Epithelial cell of proximal tubule (primary cell): ENCODE results near the gene LSM7. TPM values are rescaled to one million over a fixed set of nuclear protein-coding genes. Genes with fewer than 3 reads are reported as not detected.

ENCODE experiments used
- DNase-seq: peaks from one replicate; pipeline ENCODE4 v3.0.0-alpha.2; 2011; ENCODE audit warnings: low read depth
- H3K4me3 ChIP-seq: 2 replicates; pipeline ENCODE4 v1.5.1; 2011; ENCODE audit warnings: low read depth, mild to moderate bottlenecking, low read length
- total RNA-seq: library from RNA; depleted of rRNA; stranded (reverse); fragments of >200 nt; gene quantifications from 2 replicates; pipeline ENCODE4 v1.2.3, GENCODE V29; 2015
- TF ChIP-seq, protein P1 (sequence below): conservative IDR thresholded peaks from 2 replicates; pipeline ENCODE4 v1.5.1; 2012; ENCODE audit warnings: low read depth, mild to moderate bottlenecking, low read length

Gene LSM7
- total RNA-seq, 1 donor from 2014 or later, result 352 TPM

DNA sequence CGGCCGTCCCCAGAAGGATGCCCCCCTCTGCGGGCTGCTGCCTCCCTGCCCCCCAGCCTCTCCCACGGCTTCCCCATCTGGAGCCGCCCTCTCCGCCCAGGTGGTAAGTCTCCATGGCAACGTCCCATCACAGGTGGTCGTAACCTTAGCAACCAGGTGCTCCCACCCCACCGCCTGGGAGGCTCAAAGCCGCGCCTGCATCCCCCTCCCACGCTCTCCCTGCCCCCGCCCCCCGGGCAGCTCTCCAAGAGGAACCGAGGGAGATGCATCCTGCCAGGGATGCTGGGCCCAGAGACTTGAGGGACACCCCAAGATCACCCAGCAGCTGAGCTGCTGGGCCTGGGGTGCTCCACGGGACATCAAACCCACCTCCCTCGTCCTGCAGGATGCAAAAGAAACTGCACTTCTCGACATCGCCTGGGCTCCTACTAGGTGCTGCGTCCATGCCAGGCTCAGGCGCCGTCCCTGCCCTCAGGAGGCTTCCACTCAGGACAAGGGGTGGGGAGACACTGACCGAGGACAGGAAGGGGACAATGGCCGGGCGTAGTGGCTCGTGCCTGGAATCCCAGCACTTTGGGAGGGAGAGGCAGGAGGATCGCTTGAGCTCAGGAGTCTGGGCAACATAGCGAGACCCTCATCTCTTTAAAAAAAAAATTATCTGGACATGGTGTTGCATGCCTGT, 15.4 kb downstream of the LSM7 start:
- no peak for DNase-seq
- TF ChIP-seq, protein P1, sequence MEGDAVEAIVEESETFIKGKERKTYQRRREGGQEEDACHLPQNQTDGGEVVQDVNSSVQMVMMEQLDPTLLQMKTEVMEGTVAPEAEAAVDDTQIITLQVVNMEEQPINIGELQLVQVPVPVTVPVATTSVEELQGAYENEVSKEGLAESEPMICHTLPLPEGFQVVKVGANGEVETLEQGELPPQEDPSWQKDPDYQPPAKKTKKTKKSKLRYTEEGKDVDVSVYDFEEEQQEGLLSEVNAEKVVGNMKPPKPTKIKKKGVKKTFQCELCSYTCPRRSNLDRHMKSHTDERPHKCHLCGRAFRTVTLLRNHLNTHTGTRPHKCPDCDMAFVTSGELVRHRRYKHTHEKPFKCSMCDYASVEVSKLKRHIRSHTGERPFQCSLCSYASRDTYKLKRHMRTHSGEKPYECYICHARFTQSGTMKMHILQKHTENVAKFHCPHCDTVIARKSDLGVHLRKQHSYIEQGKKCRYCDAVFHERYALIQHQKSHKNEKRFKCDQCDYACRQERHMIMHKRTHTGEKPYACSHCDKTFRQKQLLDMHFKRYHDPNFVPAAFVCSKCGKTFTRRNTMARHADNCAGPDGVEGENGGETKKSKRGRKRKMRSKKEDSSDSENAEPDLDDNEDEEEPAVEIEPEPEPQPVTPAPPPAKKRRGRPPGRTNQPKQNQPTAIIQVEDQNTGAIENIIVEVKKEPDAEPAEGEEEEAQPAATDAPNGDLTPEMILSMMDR, result no peak
- H3K4me3 ChIP-seq, result no peak overlapping the region

DNA sequence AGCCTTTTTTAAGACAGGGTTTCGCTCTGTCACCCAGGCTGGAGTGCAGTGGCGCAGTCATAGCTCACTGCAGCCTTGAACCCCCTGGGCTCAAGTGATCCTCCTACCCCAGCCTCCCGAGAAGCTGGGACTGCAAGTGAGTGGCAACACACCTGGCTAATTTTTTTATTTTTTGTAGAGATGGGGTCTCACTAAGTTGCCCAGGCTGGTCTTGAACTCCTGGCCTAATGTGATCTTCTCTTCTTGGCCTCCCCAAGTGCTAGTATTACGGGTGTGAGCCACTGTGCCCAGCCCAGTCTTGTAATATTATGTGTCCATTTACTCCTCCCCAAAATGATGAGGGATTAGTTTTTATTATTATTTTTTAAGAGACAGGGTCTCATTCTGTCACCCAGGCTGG, 17.3 kb downstream of the LSM7 start:
- DNase-seq, result no peak
- TF ChIP-seq, protein P1, result no peak

DNA sequence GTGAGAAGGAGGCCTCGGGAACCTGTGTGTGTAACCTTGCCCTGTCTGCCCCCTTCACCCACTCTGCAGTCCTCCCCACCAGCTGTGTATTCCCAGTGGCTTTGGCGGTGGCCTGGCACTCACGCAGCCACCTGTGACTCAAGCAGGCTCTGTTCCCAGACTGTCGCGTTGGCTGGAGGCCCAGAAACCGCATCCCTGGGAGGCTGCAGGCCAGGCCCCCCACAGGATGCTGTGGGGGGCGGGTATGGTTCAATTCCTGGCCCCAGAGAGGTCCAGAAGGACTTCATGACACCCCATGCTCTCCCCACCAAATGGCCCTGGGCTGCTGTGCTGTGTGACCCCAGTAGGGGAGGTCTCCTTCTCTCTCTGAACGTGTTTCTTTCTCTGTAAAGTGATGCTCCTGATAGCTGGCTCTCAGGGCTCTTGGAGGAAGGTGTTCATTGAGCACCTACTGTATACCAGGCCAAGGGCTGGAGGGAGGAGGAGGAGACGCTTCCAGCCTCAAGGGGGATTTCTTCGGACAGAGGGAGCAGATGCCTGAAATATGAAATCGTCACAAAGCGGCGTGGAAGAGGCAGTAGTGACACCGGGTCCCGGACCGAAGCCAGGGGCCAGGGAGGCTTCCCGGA, 18.5 kb downstream of the LSM7 start:
- no peak for DNase-seq
- TF ChIP-seq, protein P1, result no peak
- H3K4me3 ChIP-seq, result no peak overlapping the region

More for the DNA sequence above, 17.3 kb downstream of the LSM7 start:
- H3K4me3 ChIP-seq, result no peak overlapping the region

DNA sequence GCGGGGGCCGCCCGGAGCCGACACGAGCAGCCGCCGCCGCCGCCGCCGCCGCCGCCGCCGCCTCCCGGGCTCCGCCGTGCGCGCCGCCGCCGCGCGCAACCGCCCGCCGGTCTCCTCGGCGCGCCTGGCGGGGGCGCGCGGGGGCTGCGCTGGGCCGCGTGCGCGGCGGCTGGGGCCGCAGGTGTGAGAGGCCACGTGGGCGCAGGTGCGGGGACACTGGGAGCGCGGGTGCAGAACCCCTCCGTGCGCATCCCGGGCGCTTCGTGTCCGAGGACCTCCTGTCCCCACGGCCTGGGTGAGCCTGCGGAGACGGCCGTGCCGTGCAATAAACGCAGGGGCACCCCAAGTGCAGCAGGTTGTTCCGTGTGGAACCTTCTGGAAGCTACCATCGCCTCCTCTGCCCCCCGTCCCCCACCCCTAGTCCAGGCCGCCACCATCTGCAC, 20.3 kb downstream of the LSM7 start, which contains the start of gene LINGO3:
Gene LINGO3 (minus strand): TSS at position 41 of the 443 bp plus-strand sequence. CDS start 16,378 bp downstream, outside the sequence.
- DNase-seq, result no peak
- no peak within 1 kb of the TSS for H3K4me3 ChIP-seq
- TF ChIP-seq, protein P1, result no peak

DNA sequence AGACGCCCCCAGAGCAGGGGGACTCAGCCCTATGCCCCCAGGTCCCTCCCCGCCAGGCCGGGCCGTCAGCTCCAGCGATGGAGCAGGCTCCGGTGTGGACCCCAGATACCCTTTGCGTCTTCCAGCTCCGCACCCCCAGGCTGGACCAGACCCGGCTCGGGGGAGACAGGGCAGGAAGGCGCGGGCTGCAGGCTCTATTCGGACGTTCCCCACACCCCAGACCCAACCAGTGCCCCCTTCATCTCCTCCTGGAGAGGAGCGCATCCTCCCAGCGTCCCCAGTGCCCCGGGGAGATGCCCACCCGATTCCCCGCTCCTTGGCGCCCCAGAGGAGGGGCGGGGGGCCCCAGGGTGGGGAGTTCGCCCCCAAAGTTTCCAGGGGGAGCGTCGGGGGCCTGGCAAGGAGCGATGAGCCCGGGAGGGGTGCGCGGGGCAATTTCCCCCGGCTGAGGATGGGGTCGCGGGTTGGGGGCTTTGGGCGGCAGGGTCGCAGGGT, 20.8 kb downstream of the LSM7 start:
- H3K4me3 ChIP-seq, result no peak overlapping the region
- TF ChIP-seq, protein P1, result no peak
- DNase-seq, result no peak

DNA sequence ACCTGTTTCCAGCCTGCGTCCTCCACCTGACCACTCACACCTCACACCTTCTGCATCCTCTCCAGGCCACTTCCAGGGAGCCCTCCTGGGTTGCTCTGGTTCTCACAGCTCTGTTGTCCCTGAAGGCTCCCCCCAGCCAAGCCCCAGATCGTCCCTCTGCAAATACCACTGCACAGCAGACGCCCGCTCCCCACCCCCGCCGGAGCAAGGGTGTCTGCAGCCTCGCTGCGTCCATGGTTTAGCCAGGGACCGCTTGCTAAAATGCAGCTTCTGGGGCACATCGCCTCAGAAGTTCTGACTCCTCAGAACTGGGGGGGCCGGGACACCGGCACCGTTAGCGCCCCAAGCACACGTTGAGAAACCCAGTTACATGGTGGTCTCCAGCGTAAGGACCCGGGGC, 21.4 kb downstream of the LSM7 start:
- TF ChIP-seq, protein P1, result no peak

More for the DNA sequence above, 21.4 kb downstream of the LSM7 start:
- no peak overlapping the region for H3K4me3 ChIP-seq
- no peak for DNase-seq
